HepG2 (cell line): ENCODE measurements around the gene TMEFF2.

Experiments used
- ATF2 ChIP-seq: sonication (generic); formaldehyde crosslinking; IDR thresholded peaks from 2 replicates; pipeline ENCODE4 v1.4.0; 2020; ENCODE audit warnings: missing genetic modification reagents
- CBX1 ChIP-seq: IDR thresholded peaks from one replicate; pipeline ENCODE4 v1.6.1; 2016; ENCODE audit warnings: antibody characterized with exemption, low read depth
- CTCF ChIP-seq: sonication (generic); formaldehyde crosslinking; IDR thresholded peaks from 2 replicates; pipeline ENCODE4 v1.5.0; 2020; ENCODE audit warnings: mild to moderate bottlenecking, missing genetic modification reagents, moderate library complexity
- MAX ChIP-seq: IDR thresholded peaks from 2 replicates; pipeline ENCODE4 v1.6.1; 2012; ENCODE audit warnings: inconsistent platforms
- ZNF350 ChIP-seq: sonication (generic); formaldehyde crosslinking; IDR thresholded peaks from 2 replicates; pipeline ENCODE4 v1.4.0; 2020; ENCODE audit warnings: mild to moderate bottlenecking, low read depth, missing genetic modification reagents, borderline replicate concordance

- no peak for TF ChIP-seq MAX
- no peak for TF ChIP-seq ZNF350 (CRISPR knock-in tag)
- TF ChIP-seq ATF2 (CRISPR knock-in tag), result no peak
- no peak for TF ChIP-seq CBX1
- no peak for TF ChIP-seq CTCF
Measured at GRCh38 chr2:192183296-192183695, 11.4 kb downstream of the TMEFF2 start.
